Heart left ventricle (tissue), 16 donors: ENCODE data around the gene SMIM1. TPM values are rescaled to one million over a fixed set of nuclear protein-coding genes. Genes with fewer than 3 reads are reported as not detected.

Source experiments
- ATAC-seq, 4 donors: fragments of 200-7000 bp; cut with Tn5 transposase; one replicate each; pipeline ENCODE4 v1.9.1; 2020 to 2022; ENCODE audit warnings: moderate library complexity in 4 of 4, mild to moderate bottlenecking in 3 of 4, moderate number of reproducible peaks in 1 of 4
- DNase-seq, 5 donors: peaks; one replicate each; pipeline ENCODE4 v3.0.0-alpha.2; 2020
- H3K27ac ChIP-seq, 12 donors: fragments of 200-600 bp; sonication (generic) in 4 of 12; one replicate each; pipeline versions ENCODE4 v1.5.0 to v1.8.0; 2016 to 2022; ENCODE audit warnings: mild to moderate bottlenecking in 2 of 12
- H3K27me3 ChIP-seq, 9 donors: fragments of 200-600 bp; sonication (generic) in 2 of 9; one replicate each; pipeline versions ENCODE4 v1.5.1 to v1.8.0; 2016 to 2022; ENCODE audit warnings: mild to moderate bottlenecking in 3 of 9
- H3K36me3 ChIP-seq, 9 donors: fragments of 200-600 bp; sonication (generic) in 2 of 9; one replicate each; pipeline versions ENCODE4 v1.5.0 to v1.8.0; 2018 to 2022; ENCODE audit warnings: mild to moderate bottlenecking in 2 of 9
- H3K4me1 ChIP-seq, 12 donors: fragments of 200-600 bp; sonication (generic) in 4 of 12; one replicate each; pipeline versions ENCODE4 v1.5.0 to v1.8.0; 2016 to 2022; ENCODE audit warnings: mild to moderate bottlenecking in 3 of 12
- H3K4me3 ChIP-seq, 12 donors: fragments of 200-600 bp; sonication (generic) in 4 of 12; one replicate each; pipeline versions ENCODE4 v1.5.0 to v1.8.0; 2017 to 2022; ENCODE audit warnings: mild to moderate bottlenecking in 9 of 12, moderate library complexity in 4 of 12
- H3K9me3 ChIP-seq, 12 donors: fragments of 200-600 bp; sonication (generic) in 4 of 12; one replicate each; pipeline versions ENCODE4 v1.5.0 to v1.8.0; 2016 to 2022; ENCODE audit warnings: mild to moderate bottlenecking in 1 of 12
- POLR2A ChIP-seq, 2 donors: fragments of 450-650 bp; IDR thresholded peaks; one replicate each; pipeline ENCODE4 v1.6.1; 2017; ENCODE audit warnings: antibody characterized with exemption in 2 of 2, mild to moderate bottlenecking in 2 of 2, moderate library complexity in 2 of 2
- WGBS, 4 donors: extraction: QIAGEN DNeasy Blood & Tissue Kit in 2 of 4; methylation state at CpG; one replicate each; pipeline versions ENCODE4 v1.1.5 to v1.1.7; 2013 to 2018; 5-methylcytosine and 5-hydroxymethylcytosine counted together
- intact Hi-C, 10 donors: fragments of 100-400 bp; cut with DNase I; formaldehyde crosslinking; loops; one replicate each; pipeline versions ENCODE4 v1.11.1 to v1.14.2; 2022
- polyA plus RNA-seq, 2 donors: library from polyadenylated mRNA; stranded (reverse); fragments of 200-250 nt; gene quantifications; one replicate each; pipeline ENCODE4 v1.2.3, GENCODE V29; 2013
- total RNA-seq, 9 donors: library from RNA; depleted of rRNA in 2 of 9; stranded (reverse); fragments of >200 nt in 2 of 9; fragmentation: NEBNext Ultra II Directional in 3 of 9; extraction: Animal tissue kit (Norgen Biotek cat#: 25700) in 3 of 9; gene quantifications; one replicate each; pipeline versions ENCODE4 v1.1.0 to v1.2.4, GENCODE V29; 2016 to 2023
- TF ChIP-seq, protein P1 (sequence below), 12 donors: fragments of 200-600 bp; sonication (generic) in 4 of 12; IDR thresholded peaks; one replicate each; pipeline versions ENCODE4 v1.5.0 to v1.8.0; 2018 to 2022; ENCODE audit warnings: antibody characterized with exemption in 12 of 12, mild to moderate bottlenecking in 5 of 12
- donor health status: ischemic (EF 13 %, LVEDD 7.1; RV severe dilation, severe dysfunction).
- donor health status: healthy with polysubstance abuse.
- donor health status: DM: no; HTN: yes; CAD: no.
- donor health status: DM: no; HTN: no; CAD: no.
- donor health status: ischemic (EF 25% LVEDD 6.9; RV normal size, moderate dysfunction).
- donor health status: ischemic (EF 25% LVEDD 5.7; RV mildly dilated, moderate dysfunction).
- donor health status: healthy.
- donor health status: DM: yes; HTN: yes; CAD: no.
- donor health status: ischemic (EF 35%, LVEDD 5.7; RV mildly dilated, moderate dysfunction).
- donor health status: nonischemic (EF 11% LVEDD 7.7; RV severe dilation, severe dysfunction).
- donor health status: DM: yes; HTN: yes; CAD: no.
- donor health status: PGD.
- donor health status: ischemic (EF 29% LVEDD 5.4; RV normal size, mild dysfunction).
- donor health status: nonischemic (EF 23%, LVEDD 6.1; RV moderate dilation, normal function).

SMIM1 gene
- total and polyA plus RNA-seq, 11 donors = 3.8 to 51.2 (median 11.7) TPM

DNA sequence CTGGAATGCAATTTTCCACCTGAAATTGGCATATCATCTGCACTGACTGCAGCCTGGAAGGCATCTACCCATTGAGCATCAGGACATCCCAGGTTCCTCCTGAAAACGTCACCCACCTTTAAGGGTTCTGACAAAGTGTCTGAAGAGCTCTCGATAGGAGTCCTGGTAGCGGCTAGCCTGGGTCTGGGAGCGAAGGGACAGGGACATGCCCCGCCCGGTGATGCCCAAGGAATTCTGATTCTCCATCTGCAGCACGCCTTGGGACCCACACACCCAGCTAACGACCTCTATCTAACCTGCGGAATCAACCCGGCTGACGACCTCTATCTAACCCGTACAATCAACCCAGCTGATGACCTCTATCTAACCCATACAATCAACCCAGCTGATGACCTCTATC lies 33.6 kb upstream of the SMIM1 start:
- peak in 1 of 5 donors; percentile 10 for DNase-seq
- peaks cover 0 to 8% (median 0%) of the 10 kb centered on the region in 12 donors for H3K4me1 ChIP-seq
- no peaks in the 10 kb centered on the region for H3K9me3 ChIP-seq
- intact Hi-C loops = no loop called here
- no peak overlapping the region for H3K4me3 ChIP-seq
- 88 to 97% (median 92%) methylated on average over 12 of the region's 12 CpGs for WGBS, 4 donors
- peaks cover 0 to 71% (median 54%) of the 10 kb centered on the region in 9 donors for H3K36me3 ChIP-seq
- no peak overlapping the region for H3K27ac ChIP-seq
- no peaks in the 10 kb centered on the region for H3K27me3 ChIP-seq
- no peak for ATAC-seq
- no peak for TF ChIP-seq POLR2A (IDR thresholded peaks at IDR 0.05)
- TF ChIP-seq, protein P1, sequence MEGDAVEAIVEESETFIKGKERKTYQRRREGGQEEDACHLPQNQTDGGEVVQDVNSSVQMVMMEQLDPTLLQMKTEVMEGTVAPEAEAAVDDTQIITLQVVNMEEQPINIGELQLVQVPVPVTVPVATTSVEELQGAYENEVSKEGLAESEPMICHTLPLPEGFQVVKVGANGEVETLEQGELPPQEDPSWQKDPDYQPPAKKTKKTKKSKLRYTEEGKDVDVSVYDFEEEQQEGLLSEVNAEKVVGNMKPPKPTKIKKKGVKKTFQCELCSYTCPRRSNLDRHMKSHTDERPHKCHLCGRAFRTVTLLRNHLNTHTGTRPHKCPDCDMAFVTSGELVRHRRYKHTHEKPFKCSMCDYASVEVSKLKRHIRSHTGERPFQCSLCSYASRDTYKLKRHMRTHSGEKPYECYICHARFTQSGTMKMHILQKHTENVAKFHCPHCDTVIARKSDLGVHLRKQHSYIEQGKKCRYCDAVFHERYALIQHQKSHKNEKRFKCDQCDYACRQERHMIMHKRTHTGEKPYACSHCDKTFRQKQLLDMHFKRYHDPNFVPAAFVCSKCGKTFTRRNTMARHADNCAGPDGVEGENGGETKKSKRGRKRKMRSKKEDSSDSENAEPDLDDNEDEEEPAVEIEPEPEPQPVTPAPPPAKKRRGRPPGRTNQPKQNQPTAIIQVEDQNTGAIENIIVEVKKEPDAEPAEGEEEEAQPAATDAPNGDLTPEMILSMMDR (IDR thresholded peaks at IDR 0.05) = no peak

DNA sequence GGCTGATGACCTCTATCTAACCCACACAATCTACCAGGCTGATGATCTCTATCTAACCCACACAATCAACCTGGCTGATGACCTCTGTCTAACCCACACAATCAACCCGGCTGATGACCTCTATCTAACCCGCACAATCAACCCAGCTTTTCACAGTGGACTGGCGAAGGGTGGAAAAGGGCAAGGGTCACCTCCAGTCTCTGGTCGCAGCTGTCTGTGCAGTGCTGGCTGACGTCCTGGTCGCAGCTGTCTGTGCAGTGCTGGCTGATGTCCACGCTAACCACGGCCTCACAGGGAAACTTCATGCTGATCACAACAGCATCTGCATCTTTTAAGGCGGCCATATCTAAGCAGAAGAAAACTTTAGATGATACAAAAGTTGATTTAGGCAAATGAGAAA lies 32.5 kb upstream of the SMIM1 start:
- Histone ChIP-seq H3K27ac (no peak overlapping the region), H3K36me3 (peaks cover 0 to 71% (median 54%) of the 10 kb centered on the region in 9 donors), H3K27me3 (no peaks in the 10 kb centered on the region), H3K4me3 (no peak overlapping the region), H3K4me1 (peaks cover 0 to 9% (median 0%) of the 10 kb centered on the region in 12 donors), H3K9me3 (no peaks in the 10 kb centered on the region)
- peak in 1 of 4 donors; percentile 32 for ATAC-seq
- 79 to 84% (median 83%) methylated on average over 9 of the region's 9 CpGs for WGBS, 4 donors
- no peak for TF ChIP-seq POLR2A (IDR thresholded peaks at IDR 0.05)
- TF ChIP-seq, protein P1 (IDR thresholded peaks at IDR 0.05) = no peak
- DNase-seq = peak in 2 of 5 donors; percentile 42 to 44
- intact Hi-C loops = no loop called here

DNA sequence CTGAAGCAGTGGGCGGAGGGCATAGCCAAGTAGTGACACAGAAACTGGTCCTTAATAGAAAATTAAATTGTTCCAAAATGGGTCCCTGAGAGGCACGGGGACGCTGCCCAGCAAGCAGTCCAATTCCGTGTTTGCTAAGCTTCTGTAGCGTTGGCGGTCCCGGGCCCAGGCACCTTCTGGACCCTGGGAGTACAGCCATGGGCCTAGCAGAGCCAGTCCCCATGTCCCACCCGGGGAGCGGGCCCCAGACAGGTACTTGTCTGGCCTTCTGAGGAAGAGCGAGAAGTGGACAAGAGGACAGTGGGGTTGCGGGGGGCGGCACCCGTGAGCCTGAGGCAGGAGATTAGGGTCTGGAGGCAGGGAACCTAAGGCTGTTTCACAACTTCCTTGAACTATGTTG lies 31.8 kb upstream of the SMIM1 start:
- DNase-seq (peak in 2 of 5 donors; percentile 14 to 54), ATAC-seq (no peak)
- H3K36me3 ChIP-seq = peaks cover 0 to 67% (median 54%) of the 10 kb centered on the region in 9 donors
- intact Hi-C loops = no loop called here
- H3K4me3 ChIP-seq = no peak overlapping the region
- H3K27ac ChIP-seq = no peak overlapping the region
- no peaks in the 10 kb centered on the region for H3K9me3 ChIP-seq
- peaks cover 0 to 14% (median 4%) of the 10 kb centered on the region in 12 donors for H3K4me1 ChIP-seq
- TF ChIP-seq POLR2A (IDR thresholded peaks at IDR 0.05) = no peak
- TF ChIP-seq, protein P1 (IDR thresholded peaks at IDR 0.05) = no peak
- WGBS, 4 donors = 86 to 99% (median 95%) methylated on average over 12 to 13 of the region's 13 CpGs
- H3K27me3 ChIP-seq = no peaks in the 10 kb centered on the region

DNA sequence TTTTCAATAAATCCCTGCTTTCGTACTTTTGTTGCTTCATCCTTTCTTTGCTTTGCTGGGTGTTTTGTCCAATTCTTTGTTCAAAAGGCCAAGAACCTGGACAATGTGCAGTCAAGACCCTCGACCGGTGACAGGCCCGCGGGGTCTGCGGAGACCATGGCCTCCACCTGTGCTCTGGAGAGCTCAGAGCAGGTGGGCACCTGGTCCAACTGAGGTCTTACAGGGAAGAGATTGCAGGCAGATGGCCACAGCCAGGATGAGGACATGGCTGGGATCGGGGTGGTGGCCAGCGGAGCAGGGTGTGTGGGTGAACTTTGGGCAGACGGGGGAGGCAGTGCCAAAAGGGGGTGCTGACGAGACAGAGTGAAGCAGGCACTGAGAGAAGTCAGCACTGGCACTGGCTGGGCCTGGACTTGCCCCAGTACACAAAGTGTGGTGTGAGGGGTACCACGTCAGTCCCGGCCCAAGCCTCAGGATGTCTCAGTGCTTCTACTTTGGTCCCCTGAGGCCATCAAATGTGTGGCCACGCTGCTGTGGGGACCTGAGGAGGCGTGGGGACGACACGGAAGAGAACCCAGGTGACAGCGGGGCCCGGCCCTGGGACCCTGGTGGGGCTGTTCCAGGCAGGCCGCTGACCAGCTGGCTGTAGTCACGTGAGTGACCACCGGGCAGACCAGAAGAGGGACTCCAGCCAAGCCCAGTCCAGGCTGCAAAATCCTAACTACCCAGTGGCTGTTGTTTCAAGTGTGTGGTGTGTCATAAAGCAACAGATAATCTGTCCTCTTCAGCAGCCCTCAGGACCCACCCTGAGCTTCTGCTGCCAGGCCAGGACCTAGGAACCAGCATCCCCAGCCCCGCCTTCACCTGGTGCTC lies 30.7 kb upstream of the SMIM1 start:
- peak in 2 of 5 donors; percentile 16 to 55 for DNase-seq
- WGBS, 4 donors = 92 to 94% (median 93%) methylated on average over 20 to 22 of the region's 22 CpGs
- Histone ChIP-seq H3K4me3 (no peak overlapping the region), H3K9me3 (no peaks in the 10 kb centered on the region), H3K27me3 (no peaks in the 10 kb centered on the region), H3K4me1 (peaks cover 0 to 25% (median 11%) of the 10 kb centered on the region in 12 donors), H3K36me3 (peaks cover 0 to 57% (median 46%) of the 10 kb centered on the region in 9 donors), H3K27ac (no peak overlapping the region)
- intact Hi-C loops = no loop called here
- TF ChIP-seq POLR2A (IDR thresholded peaks at IDR 0.05) = no peak
- TF ChIP-seq, protein P1 (IDR thresholded peaks at IDR 0.05) = no peak
- no peak for ATAC-seq
